AG09309 (cell line): ENCODE results near the gene DDX42.
"Not testable (repeated sequence)": the region's sequence is repeated elsewhere in the genome, so short reads cannot be mapped to it uniquely, and the experiment has no call there.

ENCODE experiments used
- DNase-seq: peaks from one replicate; pipeline ENCODE4 v3.0.0-alpha.2; 2010; ENCODE audit warnings: low read depth
- H3K4me3 ChIP-seq: 2 replicates; pipeline ENCODE4 v1.5.1; 2011; ENCODE audit warnings: mild to moderate bottlenecking, low read depth, low read length, moderate library complexity; ENCODE audit not compliant: control insufficient read depth
- TF ChIP-seq, protein P1 (sequence below): IDR thresholded peaks from 2 replicates; pipeline ENCODE4 v1.5.1; 2011; ENCODE audit warnings: mild to moderate bottlenecking, low read depth, low read length, inconsistent platforms; ENCODE audit not compliant: insufficient read depth, control insufficient read depth; ENCODE audit errors: missing control alignments

Gene DDX42

DNA sequence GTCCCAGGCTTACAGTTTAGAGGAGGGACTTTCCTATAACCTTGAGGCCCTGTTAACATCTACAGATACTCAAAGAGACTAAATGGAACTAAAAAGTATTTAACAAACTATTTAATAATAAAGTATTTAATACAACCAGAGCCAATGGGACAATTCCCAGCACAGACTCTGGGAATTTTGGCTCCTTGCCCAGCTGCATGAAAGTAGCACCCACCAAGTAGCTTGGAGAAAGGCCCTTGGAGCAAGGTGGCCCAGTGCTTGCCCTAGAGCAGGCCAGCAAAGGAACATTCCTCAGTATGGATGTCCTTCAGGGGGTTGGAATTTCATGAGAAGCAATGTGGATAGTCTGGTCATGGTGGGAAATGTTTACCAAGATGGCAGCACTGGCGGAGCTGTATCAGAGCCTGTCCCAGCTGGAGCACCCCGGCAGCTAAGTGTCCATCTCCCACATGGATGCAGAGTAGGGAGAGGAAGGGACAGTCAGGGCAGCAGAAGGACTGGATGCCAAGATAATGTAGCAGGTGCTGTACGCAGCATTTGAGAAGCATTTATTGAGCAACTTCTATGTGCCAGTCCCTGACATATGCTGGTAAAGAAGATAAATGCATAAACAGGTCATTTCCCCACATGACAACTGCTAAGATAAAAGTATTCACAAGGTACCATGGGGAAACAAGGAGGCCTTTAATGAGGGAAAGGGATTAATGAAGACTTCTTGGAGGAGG lies 73.7 kb downstream of the DDX42 start:
- no peak for DNase-seq
- no peak overlapping the region for H3K4me3 ChIP-seq
- TF ChIP-seq, protein P1, sequence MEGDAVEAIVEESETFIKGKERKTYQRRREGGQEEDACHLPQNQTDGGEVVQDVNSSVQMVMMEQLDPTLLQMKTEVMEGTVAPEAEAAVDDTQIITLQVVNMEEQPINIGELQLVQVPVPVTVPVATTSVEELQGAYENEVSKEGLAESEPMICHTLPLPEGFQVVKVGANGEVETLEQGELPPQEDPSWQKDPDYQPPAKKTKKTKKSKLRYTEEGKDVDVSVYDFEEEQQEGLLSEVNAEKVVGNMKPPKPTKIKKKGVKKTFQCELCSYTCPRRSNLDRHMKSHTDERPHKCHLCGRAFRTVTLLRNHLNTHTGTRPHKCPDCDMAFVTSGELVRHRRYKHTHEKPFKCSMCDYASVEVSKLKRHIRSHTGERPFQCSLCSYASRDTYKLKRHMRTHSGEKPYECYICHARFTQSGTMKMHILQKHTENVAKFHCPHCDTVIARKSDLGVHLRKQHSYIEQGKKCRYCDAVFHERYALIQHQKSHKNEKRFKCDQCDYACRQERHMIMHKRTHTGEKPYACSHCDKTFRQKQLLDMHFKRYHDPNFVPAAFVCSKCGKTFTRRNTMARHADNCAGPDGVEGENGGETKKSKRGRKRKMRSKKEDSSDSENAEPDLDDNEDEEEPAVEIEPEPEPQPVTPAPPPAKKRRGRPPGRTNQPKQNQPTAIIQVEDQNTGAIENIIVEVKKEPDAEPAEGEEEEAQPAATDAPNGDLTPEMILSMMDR: no peak

DNA sequence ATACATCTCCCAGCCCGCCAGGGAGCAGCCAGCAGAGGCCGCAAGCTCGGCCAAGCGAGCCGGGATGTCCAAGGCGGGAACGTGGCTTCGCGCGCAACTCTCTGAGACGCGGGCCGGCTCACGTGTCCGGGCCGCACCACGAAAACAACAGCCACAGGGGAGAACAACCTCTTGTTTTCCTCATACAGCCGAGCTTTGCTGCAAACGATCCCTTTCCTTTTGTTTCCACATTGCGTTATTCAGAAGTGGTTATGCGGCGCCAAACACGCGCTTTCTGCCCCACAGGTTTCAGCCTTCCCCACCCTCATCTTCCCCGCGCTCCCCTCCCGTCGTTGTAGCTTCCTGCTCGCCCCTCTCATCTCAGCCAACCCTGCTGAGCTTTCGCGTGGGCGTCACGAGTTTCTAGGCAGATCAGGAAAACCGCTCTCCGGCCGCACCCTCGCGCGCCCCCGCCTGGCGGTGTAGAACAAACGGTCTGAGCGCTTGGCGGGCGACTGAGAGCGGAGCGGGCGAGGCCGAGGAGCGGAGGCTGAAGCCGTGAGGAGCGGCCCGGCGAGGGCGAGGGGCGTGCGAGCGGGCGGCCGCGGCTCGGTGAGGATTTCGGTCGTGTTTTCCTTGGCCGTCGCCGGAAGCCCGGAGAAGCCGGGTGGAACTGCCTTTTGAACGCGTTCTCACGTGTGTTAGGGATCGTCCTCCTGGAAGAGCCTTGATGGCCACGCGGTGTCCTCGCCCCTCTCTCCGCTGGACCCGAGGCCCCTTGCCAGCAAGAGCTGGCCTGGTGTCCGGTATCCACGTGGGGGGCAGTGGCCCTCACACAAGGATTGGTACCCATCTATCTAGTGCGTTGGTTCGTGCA lies 75.1 kb downstream of the DDX42 start:
- TF ChIP-seq, protein P1: peak; percentile 63
- H3K4me3 ChIP-seq: no peak overlapping the region
- peak; percentile 52 for DNase-seq

DNA sequence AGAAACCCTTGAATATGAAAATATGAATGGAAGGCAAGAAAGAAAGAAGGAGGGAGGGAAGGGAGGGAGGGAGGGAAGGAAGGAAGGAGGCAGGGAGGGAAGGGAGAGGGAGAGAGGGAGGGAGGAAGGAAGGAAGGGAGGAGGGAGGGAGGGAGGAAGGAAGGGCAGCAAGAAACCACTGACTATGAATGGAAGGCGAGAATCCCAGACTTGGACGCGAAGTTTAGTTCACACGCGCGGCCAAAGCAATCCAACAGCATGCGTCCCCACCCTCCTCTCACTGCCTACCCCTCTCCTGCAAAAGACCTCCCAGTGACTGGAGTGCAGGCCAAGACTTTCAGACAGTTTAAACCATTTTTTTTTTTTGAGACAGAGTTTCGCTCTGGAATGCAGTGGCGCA lies 76.4 kb downstream of the DDX42 start:
- TF ChIP-seq, protein P1: no peak
- no peak overlapping the region for H3K4me3 ChIP-seq
- no peak for DNase-seq

DNA sequence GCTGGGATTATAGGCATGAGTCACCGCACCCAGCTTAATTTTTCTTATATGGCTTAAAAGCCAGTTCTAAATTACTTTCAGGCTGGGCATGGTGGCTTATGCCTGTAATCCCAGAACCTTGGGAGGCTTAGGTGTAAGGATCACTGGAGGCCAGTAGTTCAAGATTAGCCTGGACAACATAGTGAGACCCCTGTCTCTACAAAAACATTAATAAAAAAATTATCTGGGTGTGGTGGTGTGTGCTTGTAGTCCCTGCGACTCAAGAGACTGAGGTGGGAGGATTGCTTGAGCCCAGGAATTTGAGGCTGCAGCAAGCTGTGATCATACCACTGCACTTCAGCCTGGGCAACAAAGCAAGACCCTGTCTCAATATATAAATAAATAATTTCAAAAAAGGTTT lies 79.3 kb downstream of the DDX42 start:
- TF ChIP-seq, protein P1: no peak
- no peak for DNase-seq
- H3K4me3 ChIP-seq: no peak overlapping the region

DNA sequence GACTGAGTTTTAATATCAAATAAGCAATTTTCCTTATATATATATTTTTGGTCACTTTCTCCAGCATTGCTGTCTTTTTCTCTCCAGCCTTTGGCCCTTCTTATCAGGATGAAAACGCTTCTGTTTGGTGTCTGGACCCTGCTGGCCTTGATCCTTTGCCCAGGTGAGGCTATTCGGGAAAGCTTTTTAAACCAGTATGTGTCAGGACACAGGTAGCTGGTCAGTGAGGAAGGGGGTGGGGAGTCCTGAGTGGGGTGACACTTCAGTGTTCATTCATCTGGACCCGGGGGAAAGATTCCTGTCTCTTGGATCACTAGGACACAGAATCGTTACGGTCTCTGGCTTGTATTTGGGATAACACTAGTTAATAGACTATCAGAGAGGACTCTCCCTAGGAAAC lies 80.7 kb downstream of the DDX42 start:
- no peak overlapping the region for H3K4me3 ChIP-seq
- DNase-seq: no peak
- TF ChIP-seq, protein P1: no peak

DNA sequence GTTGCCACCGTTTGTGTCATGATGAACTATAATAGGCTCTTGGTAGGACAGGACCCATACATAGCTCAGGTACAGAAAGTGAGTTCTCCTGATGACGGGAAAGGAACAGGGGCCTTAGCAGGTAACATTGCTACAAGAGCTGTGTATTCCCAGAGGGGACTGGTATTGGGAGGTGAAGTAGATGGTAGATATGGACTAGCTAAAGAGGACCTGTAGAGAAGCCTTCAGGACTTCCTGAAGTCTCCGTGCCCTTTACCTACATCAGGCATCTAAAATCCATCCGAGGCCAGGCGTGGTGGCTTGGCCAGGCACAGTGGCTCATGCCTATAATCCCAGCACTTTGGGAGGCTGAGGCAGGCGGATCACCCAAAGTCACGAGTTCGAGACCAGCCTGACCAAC lies 81.2 kb downstream of the DDX42 start:
- TF ChIP-seq, protein P1: no peak
- H3K4me3 ChIP-seq: no peak overlapping the region
- no peak for DNase-seq

DNA sequence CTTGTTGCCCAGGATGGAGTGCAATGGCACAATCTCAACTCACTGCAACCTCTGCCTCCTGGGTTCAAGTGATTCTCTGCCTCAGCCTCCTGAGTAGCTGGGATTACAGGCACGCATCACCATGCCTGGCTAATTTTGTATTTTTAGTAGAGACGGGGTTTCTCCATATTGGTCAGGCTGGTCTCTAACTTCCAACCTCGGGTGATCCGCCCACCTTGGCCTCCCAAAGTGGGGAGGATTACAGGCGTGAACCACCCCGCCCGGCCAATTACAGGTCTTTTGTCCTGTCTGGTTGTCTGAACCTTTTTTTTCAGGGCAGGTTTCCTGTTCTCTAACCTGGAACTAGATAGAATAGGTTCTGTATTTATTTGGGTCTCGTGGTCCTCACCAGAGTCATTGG lies 82.5 kb downstream of the DDX42 start:
- H3K4me3 ChIP-seq, DNase-seq: not testable (repeated sequence)
